ENCODE data around the gene MAPK10. TPM values are rescaled to one million over a fixed set of nuclear protein-coding genes. Genes with fewer than 3 reads are reported as not detected.

Gene MAPK10
- total and polyA plus RNA-seq, 2 of the 8 experiments (the other 6 are each of a cell fraction or from before 2014, with no cell fraction given), result 2.5 to 3.1 TPM

- Histone ChIP-seq H3K18ac (ENCODE audit: extremely low read depth, low read length) (no peak overlapping the region), H3K9me3 (ENCODE audit: insufficient read depth in 2 of 2, low read depth in 1 of 2, low read length in 1 of 2) (no peaks in the 10 kb centered on the region), H3K27ac (ENCODE audit: low read depth, low read length) (no peak overlapping the region), H3K9ac (replicated peaks in 1 of 4; ENCODE audit: extremely low read depth in 1 of 4, low read depth in 3 of 4, low read length in 3 of 4) (no peak overlapping the region), H2BK12ac (ENCODE audit: low read depth, low read length) (no peak overlapping the region), H2AK5ac (ENCODE audit: low read depth, low read length) (no peak overlapping the region), H3K23me2 (ENCODE audit: low read depth, low read length) (no peaks in the 10 kb centered on the region), H4K91ac (replicated peaks; ENCODE audit: insufficient read length, low read length) (no peak overlapping the region), H2BK5ac (ENCODE audit: low read depth, low read length) (no peak overlapping the region), H4K5ac (ENCODE audit: insufficient read length, low read depth, low read length) (no peak overlapping the region), H2BK15ac (ENCODE audit: low read length) (no peak overlapping the region), H2BK20ac (ENCODE audit: low read length) (no peak overlapping the region), H2AFZ (ENCODE audit: low read length) (no peak overlapping the region), H3K4me2 (ENCODE audit: insufficient read depth in 1 of 2, low read depth in 2 of 2, low read length in 2 of 2) (no peak overlapping the region), H3K36me3 (ENCODE audit: control insufficient read depth in 2 of 4, insufficient read depth in 4 of 4, low read length in 3 of 4) (no peaks in the 10 kb centered on the region), H2BK120ac (replicated peaks; ENCODE audit: low read depth, low read length) (no peak overlapping the region), H3K27me3 (replicated peaks in 1 of 4; ENCODE audit: control insufficient read depth in 3 of 4, extremely low read depth in 1 of 4, insufficient read depth in 3 of 4, low read length in 3 of 4) (no peaks in the 10 kb centered on the region), H3K23ac (ENCODE audit: insufficient read length) (no peak overlapping the region), H3K56ac (replicated peaks; ENCODE audit: insufficient read length, low read depth, low read length) (no peak overlapping the region), H3K4me1 (replicated peaks in 1 of 4; ENCODE audit: control insufficient read depth in 3 of 4, insufficient read depth in 4 of 4, low read length in 3 of 4) (no peaks in the 10 kb centered on the region), H3K79me2 (ENCODE audit: control insufficient read depth in 1 of 2, insufficient read depth in 2 of 2, low read length in 2 of 2) (no peaks in the 10 kb centered on the region), H3K4ac (replicated peaks; ENCODE audit: insufficient read length, low read depth, low read length) (no peak overlapping the region), H4K8ac (ENCODE audit: extremely low read depth, insufficient read depth, low read length) (no peak overlapping the region), H3K4me3 (ENCODE audit: extremely low read depth in 1 of 4, insufficient read depth in 2 of 4, low read depth in 3 of 4, low read length in 4 of 4) (no peak overlapping the region), H3K14ac (ENCODE audit: insufficient read length) (no peak overlapping the region), H3K79me1 (ENCODE audit: low read depth, low read length) (no peaks in the 10 kb centered on the region), H4K20me1 (replicated peaks in 1 of 2; ENCODE audit: control insufficient read depth in 1 of 2, insufficient read depth in 2 of 2, low read length in 2 of 2) (no peaks in the 10 kb centered on the region)
- 94% methylated on average over 1 of the region's 1 CpG; no CpG with 5 or more reads in 1 of the 2 experiments for WGBS, 2 experiments (ENCODE audit: extremely low coverage in 1 of 2, insufficient coverage in 1 of 2, insufficient read length in 1 of 2, insufficient replicate concordance in 2 of 2, low coverage in 1 of 2, low lambda C conversion rate in 2 of 2, missing lambda C conversion rate in 1 of 2)
- ChIA-PET POLR2A (ENCODE audit: partially characterized antibody) (no interaction called here), CTCF (ENCODE audit: partially characterized antibody) (interaction anchor here (1.1 to 3.3 kb wide), 7 partner anchors 9 to 215 kb away, joined by 4 to 19 read pairs (median 5); no protein-coding TSS in a partner anchor)
- no peak for TF ChIP-seq EP300 (IDR thresholded peaks at IDR 0.05; ENCODE audit: borderline replicate concordance in 1 of 2, low read depth in 2 of 2, low read length in 2 of 2)
- no peak for TF ChIP-seq SAP30 (IDR thresholded peaks at IDR 0.05; ENCODE audit: insufficient read depth, insufficient replicate concordance, low read length)
- TF ChIP-seq ATF3 (IDR thresholded peaks at IDR 0.05; ENCODE audit: insufficient read depth, low read depth, low read length), result no peak
- TF ChIP-seq CEBPB (IDR thresholded peaks at IDR 0.05; ENCODE audit: low read depth, low read length), result no peak
- no peak for DNase-seq (ENCODE audit: low read depth in 1 of 2, low spot score in 2 of 2)
- no peak for FAIRE-seq
Observed at GRCh38 chr4:85965529-85965928, 394.3 kb downstream of the MAPK10 start.
